HG02884 (cell line): ENCODE results near the gene TMX4.
"Not testable (repeated sequence)": the region's sequence is repeated elsewhere in the genome, so short reads cannot be mapped to it uniquely, and the experiment has no call there.

ENCODE experiments used
- ATAC-seq: cut with Tn5 transposase; IDR thresholded peaks from one replicate; pipeline ENCODE4 v1.9.1; 2021; ENCODE audit warnings: mild to moderate bottlenecking, moderate library complexity; ENCODE audit not compliant: unreplicated experiment

The TMX4 gene

DNA sequence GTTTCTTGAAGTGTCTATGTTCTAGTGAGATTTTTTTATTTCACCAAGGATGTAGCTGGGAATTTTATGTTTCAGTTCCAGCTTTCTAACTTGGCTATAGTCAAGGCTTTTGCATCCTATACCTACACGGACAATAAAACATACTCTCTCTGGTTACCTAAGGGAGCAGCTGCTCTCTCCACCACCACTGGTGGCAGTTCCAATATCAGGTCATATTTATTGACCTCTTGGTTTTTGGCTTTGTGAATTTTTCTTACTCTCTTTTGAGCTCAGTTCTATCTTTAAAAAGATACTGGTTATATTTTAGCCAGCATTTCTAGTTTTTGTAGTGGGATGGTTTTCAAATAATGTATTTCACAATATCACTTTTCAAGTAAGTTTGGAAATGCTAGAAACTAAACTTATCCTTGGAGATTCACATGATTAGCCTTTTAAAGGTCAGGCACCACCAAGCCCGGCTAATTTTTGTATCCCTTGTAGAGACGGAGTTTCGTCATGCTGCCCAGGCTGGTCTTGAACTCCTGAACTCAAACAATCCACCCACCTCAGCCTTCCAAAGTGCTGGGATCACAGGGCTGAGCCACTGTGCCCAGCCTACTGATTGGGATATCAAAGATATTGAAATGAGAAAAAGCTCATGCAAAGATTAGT, 44.7 kb downstream of the TMX4 start:
- ATAC-seq, result no peak

DNA sequence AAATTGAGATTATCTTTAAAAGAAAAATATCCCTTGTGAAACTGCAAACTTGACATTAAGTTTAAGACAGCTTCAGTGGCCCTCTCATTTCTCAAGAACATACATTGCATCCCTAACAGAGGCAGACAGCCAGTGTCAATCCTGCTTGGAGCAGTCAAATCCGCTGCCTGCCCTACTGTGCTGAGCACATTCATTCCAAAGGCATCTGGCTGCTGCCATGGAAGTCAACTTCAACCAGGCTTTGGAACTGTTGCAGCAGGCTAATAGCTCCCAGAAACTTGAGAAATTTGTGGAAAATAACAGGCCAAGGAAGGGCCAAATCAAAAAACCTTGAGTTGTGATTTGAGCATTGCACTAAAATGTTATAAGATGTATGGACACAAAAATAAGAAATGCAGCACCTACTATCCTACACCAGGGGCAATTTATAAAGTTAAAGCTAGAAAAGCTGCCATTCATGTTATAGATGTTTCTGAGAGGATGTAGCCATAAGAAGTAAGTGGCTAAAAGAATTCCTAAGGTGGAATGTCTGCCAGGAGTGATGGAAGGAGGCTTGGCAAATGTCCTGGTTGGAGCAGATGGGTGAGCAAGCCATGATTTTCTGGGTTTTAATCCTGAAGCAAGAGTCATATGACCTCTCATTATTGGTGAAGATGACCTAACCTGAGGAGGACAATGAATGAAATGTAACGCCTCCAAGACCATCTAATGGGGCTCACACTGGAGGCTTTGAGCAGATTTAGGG, 47.9 kb downstream of the TMX4 start:
- ATAC-seq, result no peak

DNA sequence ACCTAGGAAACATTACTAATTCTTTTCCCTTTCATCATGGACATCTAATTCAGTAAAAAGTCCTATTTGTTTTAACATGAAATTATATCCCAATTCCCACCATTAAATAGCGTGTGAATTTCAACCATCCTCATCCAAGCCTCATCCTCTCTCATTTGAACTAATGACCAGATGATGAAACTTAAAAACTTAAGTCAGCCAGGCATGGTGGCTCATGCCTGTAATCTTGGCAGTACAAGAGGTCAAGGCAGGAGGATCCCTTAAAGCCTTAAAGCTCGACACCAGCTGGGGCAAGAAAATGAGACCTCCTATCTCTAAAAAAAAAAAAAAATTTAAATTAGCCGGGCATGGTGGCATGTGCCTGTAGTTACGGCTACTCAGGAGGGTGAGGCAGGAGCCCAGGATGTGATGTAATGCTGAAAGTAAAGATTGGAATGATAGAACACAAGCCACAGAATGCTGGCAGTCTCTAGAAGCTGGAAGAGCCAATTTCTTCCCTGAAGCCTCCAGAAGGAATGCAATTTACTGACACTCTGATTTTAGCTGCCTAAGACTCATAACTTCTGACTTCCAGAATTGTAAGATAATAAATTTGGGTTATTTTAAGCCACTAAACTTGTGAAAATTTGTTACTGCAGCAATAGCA, 52.2 kb downstream of the TMX4 start:
- ATAC-seq, result no peak

DNA sequence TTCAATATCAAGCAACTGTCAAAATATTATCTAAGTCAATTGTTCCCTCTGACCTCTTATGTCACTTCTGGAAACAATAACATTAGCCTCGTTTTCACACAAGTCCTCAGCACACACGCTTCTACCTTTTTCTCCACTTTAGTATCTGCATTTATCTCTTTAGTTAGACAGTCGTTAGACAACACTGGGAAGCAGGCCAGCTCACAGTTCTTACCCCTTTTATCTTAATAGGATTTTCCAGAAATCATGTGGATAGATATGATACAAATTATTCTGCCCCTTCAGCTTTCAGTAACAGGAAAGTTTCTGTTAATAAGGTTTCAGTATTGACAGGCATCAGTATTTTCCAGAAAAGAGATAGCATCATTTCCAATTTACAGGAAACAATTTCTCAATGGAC, 53.4 kb downstream of the TMX4 start:
- no peak for ATAC-seq

DNA sequence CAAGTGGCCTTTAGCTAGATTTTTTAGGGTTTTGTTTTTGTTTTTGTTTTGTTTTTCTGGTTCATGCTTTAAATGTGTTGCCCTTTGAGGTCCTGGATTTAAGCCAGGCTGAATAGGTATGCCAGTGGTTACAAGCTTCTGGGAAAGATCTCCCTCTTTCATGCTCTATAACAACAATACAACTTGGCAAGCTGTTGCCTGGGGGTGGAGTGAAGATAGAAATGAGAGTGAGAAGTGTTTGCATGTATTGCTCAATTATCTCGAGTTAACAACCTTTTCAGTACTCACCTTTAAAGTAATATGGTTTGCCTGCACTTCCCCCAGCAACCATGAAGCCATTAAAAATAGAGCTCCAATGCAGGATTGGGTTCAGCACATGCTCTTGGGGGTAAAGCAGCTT, 60.1 kb downstream of the TMX4 start:
- no peak for ATAC-seq

DNA sequence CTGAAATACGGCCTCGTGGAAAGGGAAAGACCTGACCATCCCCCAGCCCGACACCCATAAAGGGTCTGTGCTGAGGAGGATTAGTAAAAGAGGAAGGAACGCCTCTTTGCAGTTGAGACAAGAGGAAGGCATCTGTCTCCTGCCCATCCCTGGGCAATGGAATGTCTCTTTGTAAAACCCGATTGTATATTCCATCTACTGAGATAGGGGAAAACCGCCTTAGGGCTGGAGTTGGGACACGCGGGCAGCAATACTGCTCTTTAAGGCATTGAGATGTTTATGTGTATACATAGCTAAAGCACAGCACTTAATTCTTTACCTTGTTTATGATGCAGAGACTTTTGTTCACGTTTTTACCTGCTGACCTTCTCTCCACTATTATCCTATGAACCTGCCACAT, 63.0 kb downstream of the TMX4 start:
- ATAC-seq, result not testable (repeated sequence)

DNA sequence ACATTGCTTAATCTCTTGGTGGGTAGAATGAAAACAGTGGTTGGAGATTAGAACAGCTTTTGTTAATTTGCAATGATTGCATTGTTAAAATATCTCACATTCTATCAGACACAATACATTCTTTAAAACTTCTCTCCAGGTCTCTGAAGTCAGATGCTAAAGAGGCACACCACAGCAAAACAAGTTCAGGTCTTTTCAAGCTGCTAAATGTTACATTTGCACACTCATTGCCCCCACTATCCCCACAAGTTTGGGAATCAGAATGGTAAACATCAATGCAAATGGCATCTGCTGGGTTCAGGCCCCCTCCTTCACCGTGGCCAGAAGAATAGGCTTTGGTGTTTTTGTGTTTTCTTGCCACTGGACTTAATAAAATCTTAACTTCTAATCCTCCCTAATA, 69.2 kb downstream of the TMX4 start:
- ATAC-seq, result no peak

DNA sequence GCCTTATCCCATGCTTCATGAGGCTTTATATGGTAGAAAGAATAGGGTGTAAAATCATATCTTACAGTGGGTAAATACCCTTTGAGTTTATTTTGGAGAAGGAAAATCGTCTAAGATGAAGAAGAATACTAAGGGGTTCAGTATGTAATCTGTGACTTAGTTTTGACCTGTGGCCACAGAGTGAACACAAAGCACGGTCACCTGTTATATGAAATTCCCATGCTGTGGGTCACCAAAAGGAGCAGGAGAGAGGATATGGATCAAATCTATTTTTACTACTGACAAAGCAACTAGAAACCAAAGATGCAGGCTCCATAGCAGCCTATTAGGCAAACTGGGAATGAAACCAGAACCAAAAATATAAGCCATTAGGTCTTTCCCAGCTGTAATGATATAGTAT, 75.7 kb downstream of the TMX4 start:
- ATAC-seq, result no peak

DNA sequence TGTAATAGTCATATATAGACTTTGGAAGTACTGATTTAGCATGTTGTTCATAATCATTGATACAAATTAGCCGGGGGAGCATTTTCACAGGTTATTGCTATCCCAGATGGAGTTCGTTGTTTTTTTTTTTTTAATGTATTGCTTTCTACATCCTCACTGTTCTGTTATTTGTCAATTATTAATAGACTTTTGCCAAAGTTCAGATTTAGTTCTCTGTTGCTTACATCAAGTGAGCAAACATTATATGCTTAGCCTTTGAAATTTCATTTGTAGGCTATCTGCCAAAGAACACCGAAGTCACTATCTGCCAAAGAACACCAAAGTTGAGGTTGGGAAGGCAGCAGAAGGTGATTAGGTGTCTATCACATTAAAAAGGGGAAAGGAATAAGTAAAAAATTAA, 79.2 kb downstream of the TMX4 start, which contains the start of gene HAO1:
TSS of gene HAO1 (minus strand) at position 118 of the 400 bp plus-strand sequence. CDS start at position 82, 36 bp downstream.
- no peak for ATAC-seq

DNA sequence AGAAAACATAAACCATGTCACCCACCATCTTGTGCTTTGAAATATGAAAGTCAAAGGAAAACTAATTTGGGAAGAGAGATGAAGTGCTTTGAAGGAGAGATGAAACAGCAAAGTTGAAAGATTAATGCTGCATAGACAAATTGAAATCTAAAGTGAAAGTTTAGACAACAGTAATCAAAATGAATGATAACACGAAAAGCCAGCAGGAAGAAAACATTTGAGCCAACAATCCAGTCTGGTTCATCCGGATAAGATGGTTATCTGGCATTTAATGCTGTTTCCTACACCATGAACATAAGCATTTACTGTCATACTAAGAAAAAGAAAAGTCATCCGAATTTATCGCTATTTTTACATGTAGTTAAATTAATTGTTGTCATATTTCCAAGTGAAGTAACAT, 79.9 kb downstream of the TMX4 start:
- ATAC-seq, result no peak

DNA sequence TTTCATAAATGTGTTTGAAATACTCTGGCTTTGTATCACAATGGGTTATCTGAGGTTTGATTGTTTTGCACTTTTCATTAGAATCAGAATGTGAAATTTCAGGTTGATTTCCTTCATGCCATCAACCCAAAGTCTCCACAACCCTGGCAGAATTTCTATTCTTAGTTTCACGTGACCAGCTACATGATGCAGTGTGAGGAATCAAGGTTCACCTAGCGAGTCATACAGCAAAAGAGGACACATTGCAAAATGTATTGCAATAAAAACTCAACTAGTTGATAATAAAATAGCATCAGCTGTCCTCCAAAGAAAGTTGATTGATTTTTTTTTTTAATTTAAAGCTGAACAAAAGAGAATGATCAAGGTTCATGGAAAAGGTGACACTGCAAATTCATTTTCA, 81.5 kb downstream of the TMX4 start:
- ATAC-seq, result no peak

DNA sequence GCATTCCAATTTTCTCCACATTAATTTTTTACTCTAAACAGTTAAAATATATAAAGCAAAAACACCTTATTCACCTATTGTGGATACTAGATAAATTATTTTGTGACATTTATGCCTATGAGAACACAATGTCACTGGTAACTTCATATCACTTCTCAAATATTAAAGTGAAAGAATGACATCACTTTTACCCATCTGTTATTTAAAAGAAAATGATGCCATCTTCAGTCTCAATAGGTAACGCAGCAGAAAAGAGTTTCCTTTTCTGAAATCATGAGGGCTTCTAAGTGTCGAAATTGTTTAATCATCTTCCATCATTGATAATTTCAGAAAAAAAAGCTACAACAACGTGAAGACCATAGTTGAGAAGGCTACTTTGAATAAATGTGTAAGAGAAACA, 82.2 kb downstream of the TMX4 start:
- no peak for ATAC-seq

DNA sequence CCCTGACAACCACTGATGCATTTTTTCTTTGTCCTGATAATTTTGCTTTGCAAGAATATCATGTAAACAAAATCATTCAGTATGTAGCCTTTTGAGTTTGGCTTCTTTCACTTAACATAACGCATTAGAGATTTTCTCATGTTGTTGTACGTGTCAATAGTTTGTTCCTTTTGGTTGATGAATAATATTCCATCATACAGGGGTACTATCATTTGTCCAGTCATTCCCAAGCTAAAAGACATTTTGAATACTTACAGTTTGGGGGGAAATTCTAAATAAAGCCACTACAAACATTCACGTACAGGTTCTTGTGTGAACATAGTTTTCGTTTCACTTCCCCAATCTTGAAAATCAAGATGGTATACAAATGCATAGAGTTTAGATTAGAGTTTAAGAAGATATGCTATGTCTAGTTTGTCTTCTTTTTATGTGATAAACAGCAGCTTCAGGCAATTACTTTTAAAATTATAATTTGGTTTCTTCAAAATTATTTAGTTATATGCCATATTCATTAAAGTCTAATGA, 84.5 kb downstream of the TMX4 start:
- peak; percentile 43 for ATAC-seq

DNA sequence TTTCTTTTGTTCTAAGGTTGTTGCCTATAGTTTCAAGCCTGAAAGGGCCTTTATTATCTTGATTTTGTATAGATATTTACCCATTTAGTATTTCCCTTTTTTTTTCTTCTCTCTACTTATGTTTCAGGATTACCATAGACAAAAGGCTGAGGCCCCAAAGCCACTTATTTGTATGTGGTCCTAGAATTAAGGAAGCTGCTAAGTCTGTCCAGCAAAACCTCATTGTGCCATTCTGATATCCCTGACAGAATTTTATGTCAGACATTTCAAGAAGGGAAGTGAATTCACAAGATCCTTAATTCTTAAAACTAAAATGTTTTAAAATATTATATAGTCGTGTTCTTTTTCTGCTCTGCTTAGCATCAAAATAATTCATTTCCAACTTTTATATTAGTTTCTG, 86.2 kb downstream of the TMX4 start:
- no peak for ATAC-seq

DNA sequence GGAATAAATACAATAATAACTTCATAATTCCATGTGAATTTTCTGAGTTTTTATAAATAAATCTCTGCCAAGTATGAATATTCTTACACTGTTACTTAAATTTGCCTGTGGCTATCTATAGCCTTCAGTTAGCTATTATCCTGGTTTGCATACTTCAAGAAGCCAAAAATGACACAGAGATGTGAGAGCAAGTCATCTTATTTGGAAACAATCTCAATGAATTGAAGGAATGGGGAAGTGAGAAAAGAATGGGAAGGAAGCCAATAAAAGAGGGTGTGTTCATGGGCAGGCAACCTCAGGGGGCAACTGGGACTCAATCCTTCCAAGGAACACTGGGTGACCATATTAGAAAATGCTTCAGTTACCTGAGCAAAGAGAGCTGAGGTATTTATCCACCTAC, 89.2 kb downstream of the TMX4 start:
- no peak for ATAC-seq
